Measurements from ENCODE around the gene CNOT1.

Gene CNOT1

DNA sequence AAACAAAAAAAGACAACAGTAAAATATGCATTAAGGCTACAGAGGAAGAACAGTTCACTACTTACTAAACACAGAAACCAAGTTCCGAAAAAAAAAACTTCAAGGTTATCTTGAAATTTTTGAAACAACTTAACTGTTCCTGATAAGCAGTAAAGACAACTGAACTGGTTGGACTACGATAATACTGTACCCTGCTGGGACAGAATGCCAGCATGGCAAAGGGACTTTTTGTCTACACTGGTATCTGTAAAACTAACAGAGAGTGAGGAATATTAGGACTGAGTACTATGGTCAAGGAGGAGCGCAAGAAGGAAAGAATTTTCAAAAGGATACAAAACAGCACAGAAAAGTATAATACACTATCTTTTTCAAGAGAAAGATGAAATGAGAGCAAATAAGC lies 94.5 kb downstream of the CNOT1 start:
- no peak overlapping the region for H3K4me3 ChIP-seq (ENCODE audit: low read depth, low read length)
- TF ChIP-seq, protein P1, sequence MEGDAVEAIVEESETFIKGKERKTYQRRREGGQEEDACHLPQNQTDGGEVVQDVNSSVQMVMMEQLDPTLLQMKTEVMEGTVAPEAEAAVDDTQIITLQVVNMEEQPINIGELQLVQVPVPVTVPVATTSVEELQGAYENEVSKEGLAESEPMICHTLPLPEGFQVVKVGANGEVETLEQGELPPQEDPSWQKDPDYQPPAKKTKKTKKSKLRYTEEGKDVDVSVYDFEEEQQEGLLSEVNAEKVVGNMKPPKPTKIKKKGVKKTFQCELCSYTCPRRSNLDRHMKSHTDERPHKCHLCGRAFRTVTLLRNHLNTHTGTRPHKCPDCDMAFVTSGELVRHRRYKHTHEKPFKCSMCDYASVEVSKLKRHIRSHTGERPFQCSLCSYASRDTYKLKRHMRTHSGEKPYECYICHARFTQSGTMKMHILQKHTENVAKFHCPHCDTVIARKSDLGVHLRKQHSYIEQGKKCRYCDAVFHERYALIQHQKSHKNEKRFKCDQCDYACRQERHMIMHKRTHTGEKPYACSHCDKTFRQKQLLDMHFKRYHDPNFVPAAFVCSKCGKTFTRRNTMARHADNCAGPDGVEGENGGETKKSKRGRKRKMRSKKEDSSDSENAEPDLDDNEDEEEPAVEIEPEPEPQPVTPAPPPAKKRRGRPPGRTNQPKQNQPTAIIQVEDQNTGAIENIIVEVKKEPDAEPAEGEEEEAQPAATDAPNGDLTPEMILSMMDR (IDR thresholded peaks at IDR 0.05; ENCODE audit: low read depth, low read length): no peak

DNA sequence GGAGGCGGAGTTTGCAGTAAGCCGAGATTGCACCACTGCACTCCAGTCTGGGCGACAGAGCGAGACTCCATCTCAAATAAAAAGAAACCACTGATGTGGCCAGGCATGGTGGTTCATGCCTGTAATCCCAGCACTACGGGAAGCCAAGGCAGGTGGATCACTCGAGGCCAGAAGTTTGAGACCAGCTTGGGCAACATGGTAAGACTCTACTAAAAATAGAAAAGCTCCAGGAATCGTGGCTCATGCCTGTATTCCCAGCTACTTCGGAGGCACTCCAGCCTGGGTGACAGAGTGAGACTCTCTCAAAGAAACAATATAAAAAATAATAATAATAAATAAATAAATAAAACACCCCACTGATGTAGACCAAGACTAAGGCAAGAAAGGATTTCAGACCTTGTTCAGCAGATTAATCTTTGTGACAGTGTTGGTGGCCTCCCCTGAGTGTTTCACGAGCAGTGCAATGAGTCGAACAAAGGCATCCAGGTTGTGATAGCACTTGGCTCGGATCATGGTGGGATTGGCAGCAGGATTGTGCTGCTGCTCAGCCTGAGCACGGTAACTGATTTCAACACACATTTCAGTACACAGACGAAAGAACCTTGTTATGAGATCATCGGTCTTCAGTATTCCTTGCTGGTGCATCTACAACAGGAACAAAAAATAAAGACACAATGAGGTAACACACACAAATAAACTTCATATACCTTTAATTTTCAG lies 95.7 kb downstream of the CNOT1 start:
- no peak overlapping the region for H3K4me3 ChIP-seq (ENCODE audit: low read depth, low read length)

DNA sequence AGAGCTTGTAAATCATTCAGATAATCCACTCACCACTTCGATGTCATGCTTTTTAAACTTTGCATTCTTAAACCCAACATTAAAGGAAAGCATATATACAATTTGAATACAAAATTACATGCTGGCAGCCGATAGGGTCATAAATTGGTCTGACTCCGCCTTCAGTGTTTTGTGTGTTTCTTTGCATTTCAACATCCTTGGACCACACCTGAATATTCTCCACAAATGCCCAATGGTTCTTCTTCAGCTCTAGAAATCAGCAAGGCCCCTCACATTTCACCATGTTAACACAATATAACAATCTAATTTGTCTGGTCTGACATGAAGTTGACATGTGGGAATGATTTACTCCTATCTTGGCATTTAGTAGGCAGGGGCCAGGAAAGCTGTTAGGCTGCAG lies 97.2 kb downstream of the CNOT1 start:
- TF ChIP-seq, protein P1 (IDR thresholded peaks at IDR 0.05; ENCODE audit: low read depth, low read length): no peak
- no peak overlapping the region for H3K4me3 ChIP-seq (ENCODE audit: low read depth, low read length)

More for the DNA sequence above, 95.7 kb downstream of the CNOT1 start:
- TF ChIP-seq, protein P1 (IDR thresholded peaks at IDR 0.05; ENCODE audit: low read depth, low read length): no peak

DNA sequence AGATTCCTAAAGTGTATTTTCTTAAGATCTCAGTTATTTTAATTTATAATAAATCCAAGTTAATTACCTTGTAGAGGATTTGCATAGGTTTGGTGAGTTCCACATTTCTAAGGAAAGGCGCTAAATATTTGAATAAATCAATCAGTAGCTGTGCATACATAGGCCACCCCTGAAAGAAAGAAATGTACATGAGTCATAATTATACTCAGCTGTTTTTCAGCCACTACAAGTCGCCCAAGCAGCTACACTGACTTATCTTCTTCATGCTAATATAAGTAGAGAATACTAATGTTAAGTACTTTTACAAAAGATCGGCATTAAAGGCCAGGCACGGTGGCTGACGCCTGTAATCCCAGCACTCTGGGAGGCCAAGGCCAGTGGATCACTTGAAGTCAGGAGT lies 99.4 kb downstream of the CNOT1 start:
- no peak overlapping the region for H3K4me3 ChIP-seq (ENCODE audit: low read depth, low read length)
- TF ChIP-seq, protein P1 (IDR thresholded peaks at IDR 0.05; ENCODE audit: low read depth, low read length): no peak

DNA sequence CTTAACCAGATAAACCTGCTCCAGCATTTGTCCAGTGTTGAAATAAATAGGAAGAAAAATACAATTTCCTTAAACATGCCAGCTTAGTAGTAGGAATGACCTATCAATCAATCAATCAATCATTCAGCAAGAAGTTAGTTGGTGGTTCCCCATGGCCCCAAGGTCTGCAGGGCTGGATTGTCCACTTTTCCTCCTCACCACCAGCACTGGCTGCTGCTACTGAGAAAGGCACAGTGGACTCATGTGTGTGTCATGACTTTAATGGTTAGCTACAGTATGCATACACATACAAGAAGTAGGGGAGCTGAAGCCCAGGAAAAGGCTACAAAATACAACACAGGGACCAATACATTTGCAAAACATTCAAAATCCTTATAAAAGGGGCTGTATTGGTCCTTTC lies 109.9 kb downstream of the CNOT1 start:
- TF ChIP-seq, protein P1 (IDR thresholded peaks at IDR 0.05; ENCODE audit: low read depth, low read length): no peak

DNA sequence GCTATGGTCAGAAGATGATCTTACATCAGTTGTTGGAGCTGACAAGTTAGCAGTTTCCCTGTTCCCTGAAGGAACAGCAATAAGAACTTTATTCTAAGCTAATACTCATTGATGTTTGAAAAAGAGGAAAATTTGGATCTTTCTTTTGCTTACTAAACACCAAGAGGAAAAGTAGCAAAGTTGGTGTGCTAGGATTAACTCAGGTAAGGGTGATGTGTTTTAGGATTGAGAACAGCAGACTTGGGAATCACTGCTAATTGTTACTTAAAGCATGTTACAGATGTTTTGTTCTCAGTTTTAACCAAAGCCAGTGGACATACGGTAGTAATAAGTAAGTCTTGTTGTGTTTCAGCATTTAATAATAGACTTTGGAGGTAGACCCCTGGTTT lies 110.7 kb downstream of the CNOT1 start:
- TF ChIP-seq, protein P1 (IDR thresholded peaks at IDR 0.05; ENCODE audit: low read depth, low read length): no peak
- H3K4me3 ChIP-seq (ENCODE audit: low read depth, low read length): no peak overlapping the region

More for the DNA sequence above, 109.9 kb downstream of the CNOT1 start:
- H3K4me3 ChIP-seq (ENCODE audit: low read depth, low read length): no peak overlapping the region

DNA sequence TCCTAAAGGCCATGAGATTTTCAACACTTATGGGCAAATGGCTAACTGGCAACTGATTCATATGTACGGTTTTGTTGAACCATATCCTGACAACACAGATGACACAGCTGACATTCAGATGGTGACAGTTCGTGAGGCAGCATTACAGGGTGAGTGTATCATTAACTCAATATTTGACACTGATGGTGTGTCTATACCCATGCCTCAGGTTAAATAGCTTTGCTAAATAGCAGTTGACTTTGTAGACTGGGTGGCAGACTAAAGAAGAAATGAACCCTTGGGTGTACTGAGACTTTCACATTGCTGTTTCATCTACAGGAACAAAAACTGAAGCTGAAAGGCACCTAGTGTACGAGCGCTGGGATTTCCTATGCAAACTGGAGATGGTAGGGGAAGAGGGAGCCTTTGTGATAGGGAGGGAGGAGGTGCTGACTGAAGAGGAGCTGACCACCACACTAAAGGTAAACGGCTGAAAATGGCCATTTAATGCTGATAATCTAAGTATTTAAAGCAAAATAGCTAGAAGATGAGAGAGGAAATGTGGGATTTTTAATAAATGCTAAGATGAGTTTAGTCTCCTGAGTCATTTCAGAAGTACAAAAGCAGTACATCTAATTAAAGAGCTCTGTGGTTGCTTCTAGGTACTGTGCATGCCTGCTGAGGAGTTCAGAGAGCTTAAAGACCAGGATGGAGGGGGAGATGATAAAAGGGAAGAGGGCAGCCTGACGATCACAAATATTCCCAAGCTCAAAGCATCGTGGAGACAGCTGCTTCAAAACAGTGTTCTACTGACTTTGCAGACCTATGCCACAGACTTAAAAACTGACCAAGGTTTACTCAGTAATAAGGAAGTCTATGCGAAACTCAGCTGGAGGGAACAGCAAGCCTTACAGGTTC lies 111.3 kb downstream of the CNOT1 start:
- TF ChIP-seq, protein P1 (IDR thresholded peaks at IDR 0.05; ENCODE audit: low read depth, low read length): no peak
- H3K4me3 ChIP-seq (ENCODE audit: low read depth, low read length): no peak overlapping the region

All from WI38 (cell line).